NOMO-1 (cell line): Measurements from ENCODE around the gene RBFA.

ENCODE experiments used
- DNase-seq, 2 experiments: peaks; one replicate each; lab custom pipeline; 2025; ENCODE audit not compliant: unreplicated experiment in 2 of 2; lab: John Stamatoyannopoulos, UW

RBFA gene

DNA sequence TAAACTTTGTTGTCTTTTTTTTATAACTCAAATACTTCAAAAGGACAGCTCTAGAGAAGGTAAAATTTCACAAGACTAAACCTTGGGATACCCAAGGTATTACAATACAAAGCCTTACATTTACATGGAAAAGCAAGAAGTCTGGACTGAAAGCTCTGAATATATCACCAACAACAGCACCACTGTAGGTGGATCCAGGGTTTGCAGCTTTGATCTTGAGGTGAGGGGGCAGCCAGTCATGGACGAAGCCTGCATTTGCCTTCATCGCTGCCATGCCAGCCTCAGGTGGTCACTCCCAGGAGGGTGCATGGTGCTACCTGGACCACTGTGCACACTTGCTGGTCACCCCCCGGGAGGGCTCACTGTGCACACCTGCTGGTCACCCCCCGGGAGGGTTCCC lies 36.6 kb downstream of the RBFA start:
- no peak for DNase-seq

DNA sequence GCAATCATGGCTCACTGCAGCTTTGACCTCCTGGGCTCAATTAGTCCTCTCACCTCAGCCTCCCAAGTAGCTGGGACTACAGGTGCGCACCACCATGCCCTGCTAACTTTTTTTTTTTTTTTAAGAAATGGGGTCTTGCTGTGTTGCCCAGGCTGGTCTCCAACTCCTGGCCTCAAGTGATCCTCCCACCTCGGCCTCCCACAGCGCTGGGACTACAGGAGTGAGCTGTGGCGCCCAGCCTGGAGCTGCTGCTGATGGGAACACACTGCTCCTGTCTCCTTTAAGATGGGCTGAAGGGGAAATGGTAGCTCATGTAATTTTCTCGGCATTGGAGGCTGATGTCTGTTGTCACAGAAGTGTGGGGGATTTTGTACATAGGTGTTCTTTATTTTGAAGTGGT lies 39.9 kb downstream of the RBFA start:
- DNase-seq = no peak

DNA sequence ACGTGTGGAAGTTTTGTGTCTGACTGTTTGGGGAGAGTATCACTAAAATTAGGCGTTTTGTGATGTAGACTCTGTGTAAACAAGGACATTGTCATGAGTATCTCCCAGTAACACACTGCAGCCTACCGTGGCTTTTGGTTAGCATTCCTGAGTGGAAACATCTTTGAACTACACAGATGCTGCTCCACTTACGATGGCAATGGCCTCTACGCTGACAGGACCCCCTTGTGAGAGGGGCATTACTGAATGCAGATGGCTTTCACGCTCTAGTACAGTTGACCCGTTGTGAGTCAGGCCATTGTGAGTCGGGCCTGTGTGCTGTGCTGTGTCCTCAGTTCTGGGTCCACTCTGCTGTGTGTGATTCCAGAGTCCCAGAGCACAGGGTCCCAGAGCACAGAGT lies 40.5 kb downstream of the RBFA start:
- no peak for DNase-seq

DNA sequence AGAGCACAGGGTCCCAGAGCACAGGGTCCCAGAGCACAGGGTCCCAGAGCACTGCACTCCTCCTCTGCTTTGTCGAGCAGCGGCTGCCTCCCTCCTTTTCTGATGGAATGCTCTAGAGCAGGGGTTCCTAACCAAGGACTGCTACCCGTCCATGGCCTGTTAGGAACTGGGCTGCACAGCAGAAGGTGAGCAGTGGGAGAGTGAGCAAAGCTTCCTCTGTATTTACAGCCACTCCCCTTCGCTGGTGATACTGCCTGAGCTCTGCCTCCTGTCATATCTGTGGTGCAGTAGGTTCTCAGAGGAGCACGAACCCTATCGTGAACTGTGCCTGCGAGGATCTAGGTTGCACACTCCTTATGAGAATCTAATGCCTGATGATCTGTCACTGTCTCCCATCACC lies 41.7 kb downstream of the RBFA start:
- no peak for DNase-seq

DNA sequence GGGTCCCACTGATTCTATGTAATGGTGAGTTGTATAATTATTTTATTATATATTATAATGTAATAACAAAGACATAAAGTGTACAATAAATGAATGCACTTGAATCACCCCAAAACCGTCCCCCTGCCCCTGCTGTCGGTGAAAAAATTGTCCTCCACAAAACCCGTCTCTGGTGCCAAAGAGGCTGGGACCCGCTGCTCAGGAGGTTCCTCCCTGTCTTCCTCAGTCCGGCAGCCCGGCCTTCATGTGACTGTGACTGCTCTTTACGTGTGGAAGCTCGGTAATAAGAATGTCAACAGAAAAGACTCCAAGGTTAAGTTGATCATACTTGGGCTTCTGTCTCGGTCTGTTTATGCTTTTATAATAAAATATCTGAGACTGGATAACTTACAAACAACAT lies 42.1 kb downstream of the RBFA start:
- no peak for DNase-seq

DNA sequence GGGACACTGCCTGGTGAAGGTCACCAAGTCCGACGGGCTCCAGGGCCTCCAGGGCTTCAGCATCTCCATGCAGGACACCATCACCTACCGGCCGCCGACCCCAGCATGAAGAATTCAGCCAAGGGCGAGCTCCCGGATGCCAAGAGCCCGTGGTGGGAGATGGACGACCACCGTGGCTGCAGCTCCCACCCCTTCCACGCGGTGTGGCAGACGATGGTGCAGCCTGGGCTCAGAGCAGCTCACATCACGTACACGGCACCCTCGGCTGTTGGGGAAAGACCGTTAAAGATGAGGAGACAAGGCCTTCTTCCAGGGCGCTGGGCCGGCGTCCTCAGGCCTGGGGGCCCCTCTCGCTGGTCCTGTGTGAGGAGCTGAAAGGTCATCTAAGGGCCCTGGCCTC lies 43.6 kb downstream of the RBFA start:
- DNase-seq = no peak
